Liver (tissue), 9 donors: ENCODE data around the gene PTPN9. TPM values are rescaled to one million over a fixed set of nuclear protein-coding genes. Genes with fewer than 3 reads are reported as not detected.
A peak's percentile ranks its signal among the peaks of the same experiment; 100 is the strongest.

ENCODE experiments used
- DNase-seq: peaks from one replicate; pipeline ENCODE4 v3.0.0-alpha.2; 2017; ENCODE audit warnings: low spot score
- H3K27ac ChIP-seq, 2 donors: one replicate each; pipeline ENCODE4 v1.7.0; 2013; ENCODE audit warnings: inconsistent platforms in 2 of 2, low read length in 2 of 2, control low read depth in 1 of 2, low read depth in 1 of 2, mild to moderate bottlenecking in 1 of 2
- H3K27me3 ChIP-seq, 4 donors: one replicate each; pipeline versions ENCODE4 v1.6.1 to v1.7.0; 2013; ENCODE audit warnings: low read length in 3 of 4, inconsistent platforms in 1 of 4, mild to moderate bottlenecking in 1 of 4, moderate library complexity in 1 of 4; ENCODE audit not compliant: control insufficient read depth in 4 of 4, insufficient read depth in 4 of 4
- H3K36me3 ChIP-seq, 4 donors: one replicate each; pipeline versions ENCODE4 v1.6.1 to v1.7.0; 2013; ENCODE audit warnings: low read length in 3 of 4, mild to moderate bottlenecking in 3 of 4, low read depth in 1 of 4, moderate library complexity in 1 of 4; ENCODE audit not compliant: control insufficient read depth in 4 of 4, insufficient read depth in 3 of 4
- H3K4me1 ChIP-seq, 4 donors: one replicate each; pipeline versions ENCODE4 v1.6.1 to v1.7.0; 2013; ENCODE audit warnings: low read length in 3 of 4, mild to moderate bottlenecking in 3 of 4, moderate library complexity in 1 of 4; ENCODE audit not compliant: control insufficient read depth in 4 of 4, insufficient read depth in 4 of 4
- H3K4me3 ChIP-seq, 3 donors: one replicate each; pipeline versions ENCODE4 v1.6.1 to v1.7.0; 2013; ENCODE audit warnings: low read length in 3 of 3, control low read depth in 1 of 3, low read depth in 1 of 3, mild to moderate bottlenecking in 1 of 3
- H3K9ac ChIP-seq, 2 donors: one replicate each; pipeline ENCODE4 v1.7.0; 2013; ENCODE audit warnings: low read length in 2 of 2, mild to moderate bottlenecking in 2 of 2, moderate library complexity in 2 of 2, control low read depth in 1 of 2, low read depth in 1 of 2
- H3K9me3 ChIP-seq, 4 donors: one replicate each; pipeline versions ENCODE4 v1.6.1 to v1.7.0; 2013; ENCODE audit warnings: low read length in 3 of 4; ENCODE audit not compliant: control insufficient read depth in 4 of 4
- CTCF ChIP-seq: fragments of 150-350 bp; IDR thresholded peaks from 2 replicates; pipeline ENCODE4 v1.5.1; 2017; ENCODE audit warnings: improper control_type of control experiment, low read depth, low read length; ENCODE audit not compliant: missing input control
- EGR1 ChIP-seq, 2 donors: IDR thresholded peaks; 2 replicates each; pipeline ENCODE4 v1.6.1; 2016 to 2018; ENCODE audit warnings: antibody characterized with exemption in 2 of 2, low read depth in 2 of 2
- FOXA1 ChIP-seq: IDR thresholded peaks from 2 replicates; pipeline ENCODE4 v1.6.1; 2016; ENCODE audit warnings: antibody characterized with exemption
- FOXA2 ChIP-seq: IDR thresholded peaks from 2 replicates; pipeline ENCODE4 v1.6.1; 2016; ENCODE audit warnings: antibody characterized with exemption
- GABPA ChIP-seq, 2 donors: IDR thresholded peaks in 1 of 2; conservative IDR thresholded peaks in 1 of 2; 2 replicates each; pipeline ENCODE4 v1.6.1; 2016; ENCODE audit warnings: antibody characterized with exemption in 2 of 2, mild to moderate bottlenecking in 1 of 2, moderate library complexity in 1 of 2
- HNF4A ChIP-seq, 2 donors: conservative IDR thresholded peaks; 2 replicates each; pipeline ENCODE4 v1.6.1; 2016; ENCODE audit warnings: antibody characterized with exemption in 2 of 2, mild to moderate bottlenecking in 2 of 2
- HNF4G ChIP-seq: IDR thresholded peaks from 2 replicates; pipeline ENCODE4 v1.6.1; 2016; ENCODE audit warnings: antibody characterized with exemption
- JUND ChIP-seq, 2 donors: IDR thresholded peaks; 2 replicates each; pipeline ENCODE4 v1.6.1; 2016; ENCODE audit warnings: antibody characterized with exemption in 2 of 2
- NR2F2 ChIP-seq: IDR thresholded peaks from 2 replicates; pipeline ENCODE4 v1.6.1; 2016; ENCODE audit warnings: antibody characterized with exemption
- RAD21 ChIP-seq, 2 donors: IDR thresholded peaks; 2 replicates each; pipeline ENCODE4 v1.6.1; 2016; ENCODE audit warnings: antibody characterized with exemption in 2 of 2, mild to moderate bottlenecking in 2 of 2
- RXRA ChIP-seq, 2 donors: IDR thresholded peaks; 2 replicates each; pipeline ENCODE4 v1.6.1; 2017 to 2018; ENCODE audit warnings: antibody characterized with exemption in 2 of 2, mild to moderate bottlenecking in 1 of 2
- SP1 ChIP-seq: IDR thresholded peaks from 2 replicates; pipeline ENCODE4 v1.6.1; 2018; ENCODE audit warnings: antibody characterized with exemption, mild to moderate bottlenecking
- TAF1 ChIP-seq: conservative IDR thresholded peaks from 2 replicates; pipeline ENCODE4 v1.6.1; 2016; ENCODE audit warnings: antibody characterized with exemption, mild to moderate bottlenecking
- YY1 ChIP-seq: IDR thresholded peaks from 2 replicates; pipeline ENCODE4 v1.6.1; 2016; ENCODE audit warnings: antibody characterized with exemption, mild to moderate bottlenecking
- ZBTB33 ChIP-seq: IDR thresholded peaks from 2 replicates; pipeline ENCODE4 v1.6.1; 2016; ENCODE audit warnings: antibody characterized with exemption
- WGBS: extraction: QIAGEN DNeasy Blood & Tissue Kit; methylation state at CpG from one replicate; pipeline ENCODE4 v1.1.7; 2013; 5-methylcytosine and 5-hydroxymethylcytosine counted together
- polyA plus RNA-seq, 2 donors: library from polyadenylated mRNA; stranded (reverse) in 1 of 2; unstranded in 1 of 2; fragments of 200-250 nt in 1 of 2; fragments of >200 nt in 1 of 2; fragmentation: Nextera tagmentation in 1 of 2; extraction: Ambion mirVana in 1 of 2; gene quantifications; one replicate each; pipeline versions ENCODE4 v1.2.1 to v1.2.3, GENCODE V29; 2013 to 2015
- total RNA-seq, 2 donors: library from RNA; depleted of rRNA; stranded (reverse); fragments of >200 nt; gene quantifications; one replicate each; pipeline ENCODE4 v1.2.3, GENCODE V29; 2014
- TF ChIP-seq, protein P1 (sequence below): IDR thresholded peaks from 2 replicates; pipeline ENCODE4 v1.6.1; 2016; ENCODE audit warnings: antibody characterized with exemption
- TF ChIP-seq, protein P2 (sequence below): IDR thresholded peaks from 2 replicates; pipeline ENCODE4 v1.6.1; 2016; ENCODE audit warnings: antibody characterized with exemption
- donor health status: healthy.
- donor health status: healthy.
- donor health status: healthy.
- donor health status: healthy.
- donor health status: healthy.

PTPN9 gene
- total and polyA plus RNA-seq, 4 donors: 5.4 to 14.1 (median 7.5) TPM

DNA sequence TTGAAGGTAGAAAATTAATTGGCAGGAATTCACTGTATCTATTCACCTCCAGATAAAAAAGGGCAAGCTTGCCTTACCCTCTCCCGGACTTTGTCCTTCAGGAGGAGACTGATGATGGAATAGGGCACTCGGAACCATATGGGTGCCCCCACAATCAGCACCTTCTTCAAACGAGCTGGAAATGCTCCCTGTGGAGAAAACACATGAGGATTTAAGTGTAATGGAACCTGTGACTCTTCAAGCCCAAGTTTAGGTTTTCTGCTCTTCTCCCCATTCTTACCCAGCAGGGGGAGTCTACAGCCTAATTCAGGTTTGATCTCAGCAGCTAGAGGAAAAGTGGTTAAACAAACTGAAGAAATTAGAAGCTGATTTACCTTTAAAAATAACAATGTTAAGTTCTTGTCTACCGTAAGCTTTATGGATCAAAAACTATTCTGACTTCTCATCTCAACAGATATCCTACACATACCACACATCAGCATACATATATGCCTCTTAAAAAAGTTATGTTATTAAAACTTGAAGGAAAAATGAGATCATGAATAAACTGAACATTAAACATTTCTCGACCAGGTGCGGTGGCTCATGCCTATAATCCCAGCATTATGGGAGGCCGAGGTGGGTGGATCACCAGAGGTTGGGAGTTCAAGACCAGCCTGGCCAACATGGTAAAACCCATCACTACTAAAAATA lies 70.1 kb downstream of the PTPN9 start:
- no peak for DNase-seq
- TF ChIP-seq, protein P1, sequence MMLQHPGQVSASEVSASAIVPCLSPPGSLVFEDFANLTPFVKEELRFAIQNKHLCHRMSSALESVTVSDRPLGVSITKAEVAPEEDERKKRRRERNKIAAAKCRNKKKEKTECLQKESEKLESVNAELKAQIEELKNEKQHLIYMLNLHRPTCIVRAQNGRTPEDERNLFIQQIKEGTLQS: no peak
- TF ChIP-seq HNF4A (conservative IDR thresholded peaks at IDR 0.05) (peak; percentile 47 to 65), RAD21 (IDR thresholded peaks at IDR 0.05) (peak; percentile 80 to 87), JUND (IDR thresholded peaks at IDR 0.05) (no peak), FOXA1 (no peak), HNF4G (no peak), CTCF (peak; percentile 56), SP1 (no peak), RXRA (IDR thresholded peaks at IDR 0.05) (no peak), EGR1 (IDR thresholded peaks at IDR 0.05; ENCODE audit: low read depth in 2 of 2) (no peak), ZBTB33 (no peak), TAF1 (no peak), FOXA2 (no peak)
- TF ChIP-seq, protein P2, sequence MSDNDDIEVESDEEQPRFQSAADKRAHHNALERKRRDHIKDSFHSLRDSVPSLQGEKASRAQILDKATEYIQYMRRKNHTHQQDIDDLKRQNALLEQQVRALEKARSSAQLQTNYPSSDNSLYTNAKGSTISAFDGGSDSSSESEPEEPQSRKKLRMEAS: no peak
- H3K27ac ChIP-seq: no peak overlapping the region
- H3K27me3 ChIP-seq: no peaks in the 10 kb centered on the region
- H3K36me3 ChIP-seq: peaks cover 4 to 33% (median 14%) of the 10 kb centered on the region in 4 donors
- no peak overlapping the region for H3K4me3 ChIP-seq
- no peak overlapping the region for H3K9ac ChIP-seq
- WGBS: 57% methylated on average over 7 of the region's 7 CpGs
- peaks cover 0 to 13% (median 4%) of the 10 kb centered on the region in 4 donors for H3K4me1 ChIP-seq
- H3K9me3 ChIP-seq: no peaks in the 10 kb centered on the region

GRCh38 chr15:75502360-75502759 lies 76.8 kb downstream of the PTPN9 start:
- WGBS: 95% methylated on average over 8 of the region's 8 CpGs
- no peak for DNase-seq
- Histone ChIP-seq H3K9ac (no peak overlapping the region), H3K27me3 (no peaks in the 10 kb centered on the region), H3K4me3 (no peak overlapping the region), H3K27ac (no peak overlapping the region), H3K36me3 (peaks cover 2 to 19% (median 12%) of the 10 kb centered on the region in 4 donors), H3K9me3 (no peaks in the 10 kb centered on the region), H3K4me1 (peaks cover 0 to 4% (median 0%) of the 10 kb centered on the region in 4 donors)
- TF ChIP-seq NR2F2 (no peak), ZBTB33 (no peak), EGR1 (IDR thresholded peaks at IDR 0.05; ENCODE audit: low read depth in 2 of 2) (no peak), FOXA1 (no peak), CTCF (no peak), SP1 (no peak), RAD21 (IDR thresholded peaks at IDR 0.05) (no peak), YY1 (no peak), RXRA (IDR thresholded peaks at IDR 0.05) (no peak), TAF1 (no peak), JUND (IDR thresholded peaks at IDR 0.05) (no peak), GABPA (IDR thresholded peaks at IDR 0.05 in 1 of 2, conservative IDR thresholded peaks at IDR 0.05 in 1 of 2) (no peak)
- TF ChIP-seq, protein P1: no peak
- TF ChIP-seq, protein P2: no peak
